ENCODE data around the gene CACNA2D1. TPM values are rescaled to one million over a fixed set of nuclear protein-coding genes. Genes with fewer than 3 reads are reported as not detected.
A peak's percentile ranks its signal among the peaks of the same experiment; 100 is the strongest.

The CACNA2D1 gene
- total RNA-seq, 1 donor from 2014 or later: 1.5 TPM

GRCh38 chr7:82289152-82289535 is 154.4 kb downstream of the CACNA2D1 start:
- H3K4me1 Mint-ChIP-seq: peaks cover 54% of the 10 kb centered on the region
- H3K79me2 ChIP-seq (ENCODE audit: low read depth): no peaks in the 10 kb centered on the region
- peaks cover 10% of the 10 kb centered on the region for H3K4me1 ChIP-seq
- H3K4me3 Mint-ChIP-seq: no peak overlapping the region
- no peak overlapping the region for H2AFZ ChIP-seq (replicated peaks)
- DNase-seq (ENCODE audit: low spot score): no peak
- H3K27ac Mint-ChIP-seq: peak overlapping the region; percentile 90
- H3K9me3 Mint-ChIP-seq: peaks cover 11% of the 10 kb centered on the region
- H4K20me1 ChIP-seq (ENCODE audit: low read depth): no peaks in the 10 kb centered on the region
- peaks cover 7% of the 10 kb centered on the region for H3K36me3 Mint-ChIP-seq
- H3K27me3 ChIP-seq: no peaks in the 10 kb centered on the region
- H3F3A ChIP-seq (ENCODE audit: low read depth): no peaks in the 10 kb centered on the region
- no peaks in the 10 kb centered on the region for H3K36me3 ChIP-seq
- TF ChIP-seq EZH2phosphoT487 (IDR thresholded peaks at IDR 0.05): no peak
- TF ChIP-seq CTCF (IDR thresholded peaks at IDR 0.05): no peak
- no peak for TF ChIP-seq EZH2 (IDR thresholded peaks at IDR 0.05)
- H3K9me3 ChIP-seq (ENCODE audit: low read depth): no peaks in the 10 kb centered on the region
- no peak overlapping the region for H3K4me2 ChIP-seq
- H3K4me3 ChIP-seq: no peak overlapping the region
- H3K27me3 Mint-ChIP-seq (ENCODE audit: insufficient read depth, low read depth): peaks cover 2% of the 10 kb centered on the region
- no peak overlapping the region for H3K9ac ChIP-seq
- no peak overlapping the region for H3K27ac ChIP-seq

GRCh38 chr7:82286798-82287140 is 156.8 kb downstream of the CACNA2D1 start:
- Histone ChIP-seq H3K36me3 (no peaks in the 10 kb centered on the region), H2AFZ (replicated peaks) (no peak overlapping the region), H4K20me1 (ENCODE audit: low read depth) (no peaks in the 10 kb centered on the region), H3K9ac (no peak overlapping the region), H3K9me3 (ENCODE audit: low read depth) (no peaks in the 10 kb centered on the region), H3F3A (ENCODE audit: low read depth) (no peaks in the 10 kb centered on the region), H3K27me3 (no peaks in the 10 kb centered on the region), H3K4me2 (peak overlapping the region; percentile 37), H3K4me1 (peaks cover 10% of the 10 kb centered on the region), H3K27ac (peak overlapping the region; percentile 39), H3K79me2 (ENCODE audit: low read depth) (no peaks in the 10 kb centered on the region), H3K4me3 (no peak overlapping the region)
- H3K36me3 Mint-ChIP-seq: peaks cover under 1% of the 10 kb centered on the region
- H3K9me3 Mint-ChIP-seq: peaks cover 4% of the 10 kb centered on the region
- peaks cover 59% of the 10 kb centered on the region for H3K4me1 Mint-ChIP-seq
- no peaks in the 10 kb centered on the region for H3K27me3 Mint-ChIP-seq (ENCODE audit: insufficient read depth, low read depth)
- DNase-seq (ENCODE audit: low spot score): peak; percentile 13
- H3K4me3 Mint-ChIP-seq: no peak overlapping the region
- H3K27ac Mint-ChIP-seq: peak overlapping the region; percentile 84
- TF ChIP-seq CTCF (IDR thresholded peaks at IDR 0.05): no peak
- no peak for TF ChIP-seq EZH2phosphoT487 (IDR thresholded peaks at IDR 0.05)
- no peak for TF ChIP-seq EZH2 (IDR thresholded peaks at IDR 0.05)

- H3K4me3 ChIP-seq: no peak overlapping the region
- peak overlapping the region; percentile 37 for H3K4me2 ChIP-seq
- no peaks in the 10 kb centered on the region for H3F3A ChIP-seq (ENCODE audit: low read depth)
- Mint-ChIP-seq H3K4me3 (peak overlapping the region; percentile 10), H3K4me1 (peaks cover 59% of the 10 kb centered on the region), H3K27ac (peak overlapping the region; percentile 90), H3K36me3 (no peaks in the 10 kb centered on the region), H3K27me3 (ENCODE audit: insufficient read depth, low read depth) (no peaks in the 10 kb centered on the region), H3K9me3 (peaks cover 4% of the 10 kb centered on the region)
- H3K9ac ChIP-seq: no peak overlapping the region
- no peak for TF ChIP-seq CTCF (IDR thresholded peaks at IDR 0.05)
- TF ChIP-seq EZH2phosphoT487 (IDR thresholded peaks at IDR 0.05): no peak
- TF ChIP-seq EZH2 (IDR thresholded peaks at IDR 0.05): no peak
- H3K9me3 ChIP-seq (ENCODE audit: low read depth): no peaks in the 10 kb centered on the region
- peak overlapping the region; percentile 27 for H2AFZ ChIP-seq (replicated peaks)
- no peaks in the 10 kb centered on the region for H3K36me3 ChIP-seq
- peak overlapping the region; percentile 39 for H3K27ac ChIP-seq
- no peak for DNase-seq (ENCODE audit: low spot score)
- no peaks in the 10 kb centered on the region for H3K79me2 ChIP-seq (ENCODE audit: low read depth)
- no peaks in the 10 kb centered on the region for H3K27me3 ChIP-seq
- no peaks in the 10 kb centered on the region for H4K20me1 ChIP-seq (ENCODE audit: low read depth)
- peaks cover 10% of the 10 kb centered on the region for H3K4me1 ChIP-seq
Measured at GRCh38 chr7:82286096-82286797, 157.3 kb downstream of the CACNA2D1 start.

All from neural progenitor cell (in vitro differentiated cells).